GM12873 (cell line): ENCODE measurements around the gene RANBP3L.

Experiments used
- TF ChIP-seq, protein P1 (sequence below): IDR thresholded peaks from 2 replicates; pipeline ENCODE4 v1.5.1; 2012; ENCODE audit warnings: low read depth, mild to moderate bottlenecking, moderate library complexity, low read length, control low read depth; ENCODE audit not compliant: insufficient read depth; ENCODE audit errors: missing control alignments

Gene RANBP3L

GRCh38 chr5:36323926-36324781 lies 22.5 kb upstream of the RANBP3L start:
- TF ChIP-seq, protein P1, sequence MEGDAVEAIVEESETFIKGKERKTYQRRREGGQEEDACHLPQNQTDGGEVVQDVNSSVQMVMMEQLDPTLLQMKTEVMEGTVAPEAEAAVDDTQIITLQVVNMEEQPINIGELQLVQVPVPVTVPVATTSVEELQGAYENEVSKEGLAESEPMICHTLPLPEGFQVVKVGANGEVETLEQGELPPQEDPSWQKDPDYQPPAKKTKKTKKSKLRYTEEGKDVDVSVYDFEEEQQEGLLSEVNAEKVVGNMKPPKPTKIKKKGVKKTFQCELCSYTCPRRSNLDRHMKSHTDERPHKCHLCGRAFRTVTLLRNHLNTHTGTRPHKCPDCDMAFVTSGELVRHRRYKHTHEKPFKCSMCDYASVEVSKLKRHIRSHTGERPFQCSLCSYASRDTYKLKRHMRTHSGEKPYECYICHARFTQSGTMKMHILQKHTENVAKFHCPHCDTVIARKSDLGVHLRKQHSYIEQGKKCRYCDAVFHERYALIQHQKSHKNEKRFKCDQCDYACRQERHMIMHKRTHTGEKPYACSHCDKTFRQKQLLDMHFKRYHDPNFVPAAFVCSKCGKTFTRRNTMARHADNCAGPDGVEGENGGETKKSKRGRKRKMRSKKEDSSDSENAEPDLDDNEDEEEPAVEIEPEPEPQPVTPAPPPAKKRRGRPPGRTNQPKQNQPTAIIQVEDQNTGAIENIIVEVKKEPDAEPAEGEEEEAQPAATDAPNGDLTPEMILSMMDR, result no peak

DNA sequence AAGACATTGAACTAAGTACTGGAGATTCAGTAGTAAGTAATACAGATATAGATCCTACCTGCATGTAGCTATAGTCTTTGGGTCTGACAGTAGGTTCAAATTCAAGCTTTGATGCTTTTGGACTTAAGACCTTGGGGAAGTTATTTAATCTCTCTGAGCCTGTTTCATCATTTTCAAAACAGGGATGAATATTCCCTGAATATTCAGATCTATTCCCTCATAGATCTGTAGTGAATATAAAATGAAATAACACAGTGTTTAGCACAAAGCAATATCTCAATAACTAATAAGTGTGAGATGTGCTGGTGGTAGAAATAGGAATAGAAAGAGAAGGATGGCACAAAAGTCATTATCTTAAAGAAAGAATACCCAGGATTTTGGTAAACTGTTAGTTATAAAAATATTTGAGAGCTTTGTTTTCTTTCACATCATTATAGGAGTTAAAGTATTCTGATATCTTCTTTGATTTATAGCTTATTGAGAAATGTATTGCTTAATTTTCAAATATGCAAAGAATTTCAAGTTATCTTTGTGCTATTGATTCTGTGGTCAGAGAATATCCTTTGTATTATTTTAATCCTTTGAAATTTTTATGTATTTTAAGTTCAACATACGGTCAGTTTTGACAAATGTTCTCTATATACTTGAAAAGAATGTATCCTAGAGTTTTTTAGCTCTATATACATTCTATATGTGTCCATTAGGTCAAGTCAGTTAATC lies 11.4 kb upstream of the RANBP3L start:
- TF ChIP-seq, protein P1, result no peak

DNA sequence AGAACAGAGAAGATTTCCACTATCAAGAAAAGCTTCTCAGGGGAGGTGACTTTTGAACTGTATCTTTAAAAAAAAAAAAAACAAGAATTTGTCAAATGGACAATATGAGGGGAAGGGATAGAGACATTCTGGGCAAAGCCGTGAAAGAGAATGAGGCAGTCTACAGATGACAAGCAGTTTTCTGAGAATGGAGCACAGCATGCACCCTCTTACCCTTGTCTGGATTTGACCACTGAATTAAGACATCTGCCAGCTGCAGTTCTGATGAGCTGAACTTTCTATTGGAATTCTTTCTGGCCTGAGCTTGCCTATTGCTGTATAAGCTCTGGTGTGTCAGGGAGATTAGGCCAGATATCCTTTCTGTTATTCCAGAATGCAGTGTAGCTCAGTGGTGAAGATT lies 10.3 kb upstream of the RANBP3L start:
- TF ChIP-seq, protein P1, result no peak

DNA sequence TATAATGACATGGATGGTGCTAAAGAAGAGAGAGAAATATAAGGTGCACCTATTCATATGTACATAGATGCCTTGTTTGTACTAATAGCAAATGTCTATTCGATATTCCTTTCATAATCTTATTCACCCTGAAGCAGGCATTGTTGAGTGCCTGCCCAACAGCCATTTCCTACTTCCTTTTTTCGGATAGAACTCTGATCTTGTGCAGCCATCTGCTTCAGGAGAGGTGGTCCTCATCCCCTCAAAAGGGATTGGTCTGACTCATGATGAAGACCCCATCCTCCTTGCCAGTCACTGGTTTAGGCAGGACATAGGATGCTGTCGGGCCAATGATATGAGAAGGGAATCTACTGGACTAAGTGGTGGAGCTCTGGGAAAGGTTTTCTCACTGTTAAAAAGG lies 8.4 kb upstream of the RANBP3L start:
- TF ChIP-seq, protein P1, result no peak

DNA sequence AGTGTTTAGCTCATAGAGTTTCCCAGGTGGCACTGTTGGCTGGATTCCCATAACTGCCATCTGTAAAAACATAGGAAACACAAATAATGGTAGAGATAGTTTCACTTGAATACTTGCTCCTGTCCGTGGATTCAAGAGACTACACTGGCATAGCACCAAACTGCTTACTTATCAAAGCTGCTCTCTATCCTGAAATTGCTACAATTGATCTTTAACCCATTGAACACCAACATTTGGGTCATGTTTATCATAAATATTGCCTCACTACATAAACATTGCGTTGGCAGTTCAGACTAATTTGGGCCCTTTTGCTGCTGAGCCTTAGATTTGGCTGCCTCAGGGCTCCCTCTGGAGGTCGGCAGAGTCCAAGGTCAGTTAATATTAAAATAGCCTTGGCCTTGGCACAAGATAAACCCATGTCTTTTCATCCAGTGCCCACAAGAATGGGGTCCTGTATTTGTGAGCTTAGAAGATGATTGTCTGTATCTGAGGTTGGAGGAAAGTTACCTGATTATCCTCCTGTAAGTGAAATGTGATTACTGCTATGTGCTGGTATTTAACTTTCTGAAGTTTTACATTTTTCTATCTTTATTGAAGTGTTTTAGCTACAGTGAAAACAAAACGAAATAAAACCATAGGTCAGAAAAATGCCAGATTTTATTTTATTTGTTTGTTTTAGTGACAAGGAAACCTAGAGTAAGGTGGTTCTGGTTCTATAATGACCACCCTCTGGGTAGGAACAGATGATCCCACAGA lies 4.0 kb upstream of the RANBP3L start:
- TF ChIP-seq, protein P1, result peak; percentile 68

DNA sequence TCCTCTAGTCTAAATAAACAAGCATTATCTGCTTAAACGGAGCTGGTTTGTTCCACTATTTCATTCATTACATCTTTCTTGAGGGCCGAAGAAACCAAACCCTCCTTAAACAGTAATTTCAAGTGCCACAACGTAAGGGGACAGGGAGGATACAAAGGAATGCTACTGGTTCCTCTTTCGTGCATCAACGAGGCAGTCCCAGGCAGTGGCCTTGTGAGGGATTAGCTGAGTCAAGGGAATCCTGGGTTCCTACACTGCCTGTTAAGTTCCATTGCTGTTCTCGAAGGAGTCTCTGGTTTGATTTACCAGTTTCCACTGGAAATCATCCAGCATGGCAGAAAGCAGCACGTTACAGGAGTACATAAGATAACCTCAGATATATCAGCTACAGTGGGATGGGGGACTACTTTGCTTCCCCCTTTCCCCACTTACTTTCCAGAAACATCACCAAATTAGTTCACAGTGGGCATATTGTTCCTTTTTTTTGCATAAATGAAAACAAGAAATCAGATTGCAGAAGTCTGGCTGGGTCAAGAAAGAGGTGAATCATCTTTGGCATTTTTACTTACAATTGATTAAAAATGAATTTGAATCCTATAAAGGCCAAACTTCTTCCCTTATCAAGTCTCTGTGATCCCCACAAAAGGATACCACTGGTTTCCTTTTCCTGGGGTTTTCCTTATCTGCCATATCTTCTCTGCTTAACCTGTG lies 2.5 kb upstream of the RANBP3L start:
- TF ChIP-seq, protein P1, result no peak
